GM21423 (cell line): ENCODE results near the gene DAP.

ENCODE experiments used
- ATAC-seq: cut with Tn5 transposase; IDR thresholded peaks from one replicate; pipeline ENCODE4 v1.9.1; 2021; ENCODE audit warnings: mild to moderate bottlenecking, moderate library complexity; ENCODE audit not compliant: unreplicated experiment

DAP gene

GRCh38 chr5:10712574-10713366 lies 48.3 kb downstream of the DAP start:
- peak; percentile 80 for ATAC-seq

GRCh38 chr5:10711562-10711961 lies 49.5 kb downstream of the DAP start:
- ATAC-seq = no peak

GRCh38 chr5:10710513-10711128 lies 50.4 kb downstream of the DAP start:
- ATAC-seq = no peak

- ATAC-seq = no peak
These were observed 51.1 kb downstream of the DAP start for GRCh38 chr5:10709933-10710332.

- no peak for ATAC-seq
These were observed 51.6 kb downstream of the DAP start for GRCh38 chr5:10709409-10709808.

- no peak for ATAC-seq
These were observed 52.7 kb downstream of the DAP start for GRCh38 chr5:10708189-10708944.

- ATAC-seq = no peak
These were observed 53.6 kb downstream of the DAP start for GRCh38 chr5:10707198-10708142.

- ATAC-seq = no peak
These were observed 54.7 kb downstream of the DAP start for GRCh38 chr5:10706326-10706725.

GRCh38 chr5:10705747-10706146 lies 55.3 kb downstream of the DAP start:
- ATAC-seq = no peak

- peak; percentile 29 for ATAC-seq
These were observed 55.9 kb downstream of the DAP start for GRCh38 chr5:10704949-10705621.

- ATAC-seq = no peak
These were observed 57.4 kb downstream of the DAP start for GRCh38 chr5:10703676-10704075.

GRCh38 chr5:10702911-10703491 lies 58.0 kb downstream of the DAP start:
- no peak for ATAC-seq

- no peak for ATAC-seq
These were observed 58.9 kb downstream of the DAP start for GRCh38 chr5:10702040-10702629.

GRCh38 chr5:10701567-10702039 lies 59.4 kb downstream of the DAP start:
- ATAC-seq = no peak

GRCh38 chr5:10700516-10700915 lies 60.5 kb downstream of the DAP start:
- no peak for ATAC-seq

- ATAC-seq = peak; percentile 66
These were observed 61.0 kb downstream of the DAP start for GRCh38 chr5:10699987-10700386.

- ATAC-seq = peak; percentile 42
These were observed 61.7 kb downstream of the DAP start for GRCh38 chr5:10699281-10699874.

- ATAC-seq = no peak
These were observed 65.1 kb downstream of the DAP start for GRCh38 chr5:10695759-10696543.
